HEK293T (cell line): ENCODE results near the gene SIGLEC15.

Experiments used
- CTCF ChIA-PET: fragments of 350-600 bp; formaldehyde crosslinking; extraction: SDS; loops from one replicate; lab custom pipeline; 2021; ENCODE audit warnings: antibody characterized with exemption, inconsistent platforms; lab: Yijun Ruan, JAX
- POLR2A ChIA-PET: fragments of 350-600 bp; formaldehyde crosslinking; extraction: SDS; loops from one replicate; lab custom pipeline; 2020; ENCODE audit warnings: antibody characterized with exemption, inconsistent platforms; lab: Yijun Ruan, JAX
- DNase-seq: peaks from one replicate; pipeline ENCODE4 v3.0.0; 2012; ENCODE audit warnings: mixed read lengths; ENCODE audit errors: extremely low spot score
- ARNT ChIP-seq: fragments of 450-650 bp; IDR thresholded peaks from 2 replicates; pipeline ENCODE4 v1.6.1; 2017; ENCODE audit warnings: mild to moderate bottlenecking
- BHLHE40 ChIP-seq: fragments of 450-650 bp; IDR thresholded peaks from 2 replicates; pipeline ENCODE4 v1.6.1; 2016; ENCODE audit warnings: mild to moderate bottlenecking, moderate library complexity, borderline replicate concordance
- CTBP1 ChIP-seq: fragments of 450-650 bp; IDR thresholded peaks from 2 replicates; pipeline ENCODE4 v1.6.1; 2016; ENCODE audit warnings: borderline replicate concordance
- ELF4 ChIP-seq: fragments of 450-650 bp; IDR thresholded peaks from 2 replicates; pipeline ENCODE4 v1.6.1; 2017; ENCODE audit warnings: antibody characterized with exemption
- FOXA1 ChIP-seq: fragments of 450-650 bp; IDR thresholded peaks from 2 replicates; pipeline ENCODE4 v1.6.1; 2016; ENCODE audit warnings: mild to moderate bottlenecking
- FOXK2 ChIP-seq: fragments of 450-650 bp; IDR thresholded peaks from 2 replicates; pipeline ENCODE4 v1.6.1; 2016; ENCODE audit warnings: mild to moderate bottlenecking
- FOXM1 ChIP-seq: fragments of 450-650 bp; IDR thresholded peaks from 2 replicates; pipeline ENCODE4 v1.6.1; 2017; ENCODE audit warnings: mild to moderate bottlenecking, borderline replicate concordance
- HDGF ChIP-seq: fragments of 450-650 bp; IDR thresholded peaks from 2 replicates; pipeline ENCODE4 v1.6.1; 2017; ENCODE audit warnings: antibody characterized with exemption, borderline replicate concordance
- L3MBTL2 ChIP-seq: fragments of 450-650 bp; conservative IDR thresholded peaks from 2 replicates; pipeline ENCODE4 v1.6.1; 2016; ENCODE audit warnings: mild to moderate bottlenecking
- LEF1 ChIP-seq: fragments of 450-650 bp; IDR thresholded peaks from 2 replicates; pipeline ENCODE4 v1.6.1; 2017; ENCODE audit warnings: mild to moderate bottlenecking, borderline replicate concordance
- NFRKB ChIP-seq: fragments of 450-650 bp; IDR thresholded peaks from 2 replicates; pipeline ENCODE4 v1.6.1; 2016; ENCODE audit warnings: mild to moderate bottlenecking, moderate library complexity
- PKNOX1 ChIP-seq: fragments of 450-650 bp; IDR thresholded peaks from 2 replicates; pipeline ENCODE4 v1.6.1; 2016
- SP1 ChIP-seq: fragments of 450-650 bp; IDR thresholded peaks from 2 replicates; pipeline ENCODE4 v1.6.1; 2017
- SUZ12 ChIP-seq: fragments of 450-650 bp; IDR thresholded peaks from 2 replicates; pipeline ENCODE4 v1.6.1; 2016; ENCODE audit warnings: mild to moderate bottlenecking
- TARDBP ChIP-seq: fragments of 450-650 bp; IDR thresholded peaks from 2 replicates; pipeline ENCODE4 v1.6.1; 2016
- ZNF384 ChIP-seq: fragments of 450-650 bp; IDR thresholded peaks from 2 replicates; pipeline ENCODE4 v1.6.1; 2016

The SIGLEC15 gene

DNA sequence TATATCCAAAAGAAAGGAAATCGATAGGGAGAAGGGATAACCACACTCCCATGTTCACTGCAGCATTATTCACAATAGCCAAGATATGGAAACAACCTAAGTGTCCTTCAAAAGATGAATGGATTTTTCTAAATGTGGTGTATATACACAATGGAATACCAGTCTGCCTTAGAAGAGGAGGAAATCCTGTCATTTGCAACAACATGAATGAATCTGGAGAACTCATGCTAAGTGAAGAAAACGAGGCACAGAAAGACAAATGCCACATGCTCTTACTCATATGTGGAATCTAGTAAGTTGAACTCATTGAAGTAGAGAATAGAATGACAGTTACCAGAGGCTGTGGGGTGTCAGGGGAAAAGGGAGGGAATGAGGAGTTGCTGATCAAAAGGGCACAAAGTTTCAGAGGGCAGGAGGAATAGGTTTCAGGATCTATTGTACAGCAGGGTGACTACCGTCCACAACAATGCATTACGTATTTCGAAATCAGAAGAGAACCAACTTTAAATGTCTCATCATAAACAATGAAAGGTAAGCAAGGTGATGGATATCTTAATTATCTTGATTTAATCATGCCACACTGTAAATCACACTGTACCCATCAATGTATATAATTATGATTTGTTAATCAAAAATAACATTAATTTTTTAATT is 46.1 kb downstream of the SIGLEC15 start:
- CTCF ChIA-PET = no interaction called here
- no peak for TF ChIP-seq FOXK2
- no peak for TF ChIP-seq L3MBTL2
- TF ChIP-seq ARNT = no peak
- TF ChIP-seq HDGF = no peak
- no peak for TF ChIP-seq LEF1
- DNase-seq = no peak
- POLR2A ChIA-PET = no interaction called here

- TF ChIP-seq ARNT (no peak), CTBP1 (no peak), FOXM1 (no peak), TARDBP (no peak), ELF4 (no peak), SUZ12 (no peak), HDGF (no peak), ZNF384 (no peak), FOXA1 (no peak), FOXK2 (no peak), LEF1 (no peak), SP1 (no peak), PKNOX1 (no peak), L3MBTL2 (no peak), NFRKB (no peak), BHLHE40 (no peak)
- DNase-seq = no peak
- POLR2A ChIA-PET = no interaction called here
- CTCF ChIA-PET = no interaction called here
Observed at GRCh38 chr18:45874491-45875184, 49.2 kb downstream of the SIGLEC15 start.

DNA sequence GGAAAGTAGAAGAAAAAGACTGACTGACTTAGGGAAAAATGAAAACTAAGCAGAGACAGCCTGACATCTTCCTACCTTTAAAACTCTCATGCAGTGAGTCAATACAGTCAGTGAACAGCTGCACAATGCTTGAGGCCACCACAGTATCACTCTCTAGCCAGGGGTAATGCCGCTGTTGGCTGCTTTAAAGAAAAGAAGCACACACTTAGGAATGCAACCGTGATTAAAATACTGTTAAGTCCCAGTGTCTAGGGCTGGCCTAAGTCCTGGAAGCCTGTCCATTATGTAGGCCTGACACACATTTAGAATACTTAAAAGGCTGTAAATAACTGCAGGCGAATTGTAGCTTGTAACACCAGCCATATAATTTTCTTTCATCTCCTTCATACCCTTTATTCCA is 50.7 kb downstream of the SIGLEC15 start:
- no peak for TF ChIP-seq SUZ12
- no peak for TF ChIP-seq HDGF
- no peak for TF ChIP-seq L3MBTL2
- ChIA-PET POLR2A (no interaction called here), CTCF (no interaction called here)
- no peak for DNase-seq

GRCh38 chr18:45877403-45877802 is 51.9 kb downstream of the SIGLEC15 start:
- TF ChIP-seq FOXA1 (no peak), PKNOX1 (no peak)
- DNase-seq = no peak
- ChIA-PET POLR2A (no interaction called here), CTCF (no interaction called here)

- TF ChIP-seq TARDBP (no peak), FOXM1 (no peak), SUZ12 (no peak), HDGF (no peak), ARNT (no peak), BHLHE40 (no peak), SP1 (no peak), LEF1 (no peak), FOXA1 (no peak)
Observed at GRCh38 chr18:45879681-45880655, 54.5 kb downstream of the SIGLEC15 start.

DNA sequence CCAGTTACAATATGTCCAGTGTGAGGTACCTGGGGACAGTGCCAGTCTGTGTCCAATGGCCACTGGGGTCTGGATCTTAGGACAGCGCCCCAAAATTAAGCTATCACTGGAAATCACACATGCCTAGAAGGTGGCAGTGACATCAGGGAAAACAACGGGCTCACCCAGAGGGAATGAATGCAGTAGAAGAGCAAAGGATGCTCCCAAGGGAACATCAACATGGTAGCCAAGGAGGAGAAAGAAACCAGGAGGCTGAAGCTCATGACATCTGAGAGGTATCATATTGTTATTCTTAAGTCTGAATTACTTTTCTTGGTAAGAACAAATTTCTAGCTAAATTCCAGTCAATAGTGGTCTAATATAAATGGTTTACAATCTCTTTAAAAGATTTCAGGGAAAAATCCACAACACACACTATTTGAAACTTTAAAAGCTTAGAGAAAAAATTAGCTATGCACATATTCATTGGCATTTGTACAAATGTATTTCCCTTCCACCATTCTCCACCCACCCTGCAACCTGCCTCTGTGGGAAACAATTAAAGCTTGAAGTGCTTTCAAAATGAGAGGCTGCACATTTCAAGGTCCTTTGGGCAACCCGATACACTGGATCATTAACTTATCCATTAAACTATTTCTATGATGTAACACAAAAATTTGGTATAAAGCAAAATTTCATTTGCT is 55.5 kb downstream of the SIGLEC15 start:
- CTCF ChIA-PET = no interaction called here
- POLR2A ChIA-PET = no interaction called here
- TF ChIP-seq PKNOX1 (no peak), LEF1 (no peak), FOXA1 (no peak), ARNT (no peak), TARDBP (no peak), NFRKB (no peak), ZNF384 (no peak), HDGF (no peak)
- no peak for DNase-seq

More at GRCh38 chr18:45879681-45880655, 54.5 kb downstream of the SIGLEC15 start:
- POLR2A ChIA-PET = no interaction called here
- DNase-seq = peak; percentile 74
- CTCF ChIA-PET = interaction anchor here (0.6 to 1.3 kb wide), 11 partner anchors 11 to 384 kb away, joined by 3 to 7 read pairs (median 3); no protein-coding TSS in a partner anchor
